HG03378 (cell line): ENCODE measurements around the gene RAP2A.

Source experiments
- ATAC-seq: cut with Tn5 transposase; IDR thresholded peaks from one replicate; pipeline ENCODE4 v1.9.1; 2021; ENCODE audit warnings: mild to moderate bottlenecking, moderate library complexity; ENCODE audit not compliant: unreplicated experiment

The RAP2A gene

GRCh38 chr13:97433727-97434396, at the start of gene RAP2A:
RAP2A (plus strand) TSS chr13:97434169; CDS start chr13:97434471, 302 bp downstream.
- peak; percentile 24 for ATAC-seq

- ATAC-seq, result no peak
Measured at GRCh38 chr13:97384371-97384770, 49.6 kb upstream of the RAP2A start.

GRCh38 chr13:97385146-97385545, 48.8 kb upstream of the RAP2A start:
- no peak for ATAC-seq

- no peak for ATAC-seq
Measured at GRCh38 chr13:97385854-97386253, 48.1 kb upstream of the RAP2A start.

GRCh38 chr13:97386801-97387484, 47.0 kb upstream of the RAP2A start:
- no peak for ATAC-seq

GRCh38 chr13:97387485-97387839, 46.5 kb upstream of the RAP2A start:
- no peak for ATAC-seq

- ATAC-seq, result no peak
Measured at GRCh38 chr13:97387890-97388289, 46.1 kb upstream of the RAP2A start.

- ATAC-seq, result no peak
Measured at GRCh38 chr13:97388373-97388772, 45.6 kb upstream of the RAP2A start.

GRCh38 chr13:97390941-97391600, 42.9 kb upstream of the RAP2A start:
- ATAC-seq, result no peak

- ATAC-seq, result no peak
Measured at GRCh38 chr13:97392020-97392419, 41.9 kb upstream of the RAP2A start.

GRCh38 chr13:97394542-97394941, 39.4 kb upstream of the RAP2A start:
- no peak for ATAC-seq

GRCh38 chr13:97395447-97396136, 38.4 kb upstream of the RAP2A start:
- no peak for ATAC-seq

GRCh38 chr13:97397267-97397666, 36.7 kb upstream of the RAP2A start:
- ATAC-seq, result no peak

- no peak for ATAC-seq
Measured at GRCh38 chr13:97401421-97401820, 32.5 kb upstream of the RAP2A start.

GRCh38 chr13:97403893-97404750, 29.8 kb upstream of the RAP2A start:
- no peak for ATAC-seq

GRCh38 chr13:97407540-97407939, 26.4 kb upstream of the RAP2A start:
- no peak for ATAC-seq

GRCh38 chr13:97408938-97409337, 25.0 kb upstream of the RAP2A start:
- ATAC-seq, result no peak

- no peak for ATAC-seq
Measured at GRCh38 chr13:97411984-97412383, 22.0 kb upstream of the RAP2A start.

GRCh38 chr13:97413694-97414093, 20.3 kb upstream of the RAP2A start:
- no peak for ATAC-seq

- no peak for ATAC-seq
Measured at GRCh38 chr13:97414392-97414791, 19.6 kb upstream of the RAP2A start.

- ATAC-seq, result no peak
Measured at GRCh38 chr13:97417698-97418097, 16.3 kb upstream of the RAP2A start.
